GM21367 (cell line): ENCODE data around the gene F11R.
"Not testable (repeated sequence)": the region's sequence is repeated elsewhere in the genome, so short reads cannot be mapped to it uniquely, and the experiment has no call there.

ENCODE experiments used
- ATAC-seq: cut with Tn5 transposase; IDR thresholded peaks from one replicate; pipeline ENCODE4 v1.9.1; 2021; ENCODE audit not compliant: unreplicated experiment

F11R gene

GRCh38 chr1:161044908-161045735, 24.2 kb upstream of the F11R start:
- peak; percentile 43 for ATAC-seq

- ATAC-seq = no peak
These were observed 23.6 kb upstream of the F11R start for GRCh38 chr1:161044535-161044907.

- ATAC-seq = no peak
These were observed 18.6 kb upstream of the F11R start for GRCh38 chr1:161039546-161039945.

DNA sequence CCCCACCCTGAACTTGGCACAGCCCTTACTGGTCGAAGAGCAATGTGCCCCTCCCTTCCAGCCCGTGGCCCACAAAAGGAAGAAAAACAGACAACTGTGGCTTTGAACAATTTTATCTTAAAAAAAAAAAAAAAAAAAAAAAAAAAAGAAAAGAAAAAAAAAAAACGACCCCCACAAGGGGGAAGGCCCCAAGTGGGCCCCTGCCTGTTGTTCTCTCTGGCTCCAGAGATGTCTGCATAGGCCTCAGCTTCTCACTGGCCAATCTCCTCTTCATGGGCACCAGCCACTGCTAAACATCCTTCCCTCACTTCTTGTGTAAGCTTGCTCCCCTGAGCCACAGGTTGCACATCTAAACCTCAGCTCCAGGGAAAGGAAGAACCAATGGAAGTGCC, 18.2 kb upstream of the F11R start:
- ATAC-seq = no peak

- peak; percentile 53 for ATAC-seq
These were observed 17.7 kb upstream of the F11R start, which contains the start of gene TSTD1 for GRCh38 chr1:161038523-161039153. TSS of gene TSTD1 (minus strand) at chr1:161038964. CDS start at chr1:161038889, 75 bp downstream.

- ATAC-seq = no peak
These were observed 16.9 kb upstream of the F11R start for GRCh38 chr1:161037661-161038522.

- no peak for ATAC-seq
These were observed 12.8 kb upstream of the F11R start for GRCh38 chr1:161033751-161034150.

DNA sequence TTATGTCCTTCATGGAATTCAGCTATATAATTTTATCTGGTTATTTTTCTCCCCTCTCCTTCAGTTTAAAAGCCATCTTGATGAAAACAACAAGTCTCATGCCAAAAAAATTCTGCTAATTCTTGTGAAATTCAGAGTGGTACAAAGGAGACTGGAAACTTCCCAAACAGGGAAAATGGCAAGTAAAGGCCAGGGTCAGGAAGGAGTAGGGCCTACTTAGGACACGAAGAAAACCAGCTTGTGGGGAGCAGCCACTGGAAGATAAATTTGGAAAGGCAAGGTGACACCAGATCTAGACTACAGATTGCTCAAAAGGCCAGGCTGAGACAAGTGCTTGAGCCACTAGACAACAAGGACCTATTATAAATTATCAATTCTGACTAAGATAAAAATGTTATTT, 11.5 kb upstream of the F11R start:
- no peak for ATAC-seq

DNA sequence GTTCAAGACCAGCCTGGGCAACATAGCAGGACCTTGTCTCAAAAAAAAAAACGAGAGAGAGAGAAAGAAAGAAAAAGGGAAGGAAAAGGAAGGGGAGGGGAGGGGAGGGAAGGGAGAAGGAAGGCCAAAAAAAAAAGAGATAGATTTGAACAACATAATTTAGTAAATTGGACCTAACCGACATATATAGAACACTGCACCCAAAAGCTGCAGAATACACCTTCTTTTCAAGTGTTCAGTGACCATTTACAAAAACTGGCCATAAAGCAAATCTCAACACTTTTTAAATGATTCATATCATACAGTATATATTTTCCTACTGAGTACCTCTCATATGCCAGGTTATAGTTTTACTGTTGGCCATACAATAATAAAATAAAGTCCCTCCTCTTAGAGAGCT, 10.9 kb upstream of the F11R start:
- ATAC-seq = no peak

DNA sequence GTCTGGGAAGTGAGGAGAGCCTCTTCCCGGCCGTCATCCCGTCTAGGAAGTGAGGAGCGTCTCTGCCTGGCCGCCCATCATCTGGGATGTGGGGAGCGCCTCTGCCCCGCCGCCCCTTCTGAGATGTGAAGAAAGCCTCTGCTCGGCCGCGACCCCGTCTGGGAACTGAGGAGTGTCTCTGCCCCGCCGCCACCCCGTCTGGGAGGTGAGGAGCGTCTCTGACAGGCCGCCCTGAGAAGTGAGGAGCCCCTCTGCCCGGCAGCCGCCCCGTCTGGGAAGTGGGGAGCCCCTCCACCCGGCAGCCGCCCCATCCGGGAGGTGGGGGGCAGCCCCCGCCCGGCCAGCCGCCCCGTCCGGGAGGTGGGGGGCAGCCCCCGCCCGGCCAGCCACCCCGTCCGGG, 8.5 kb upstream of the F11R start:
- ATAC-seq = not testable (repeated sequence)

GRCh38 chr1:161026954-161027353, 6.0 kb upstream of the F11R start:
- not testable (repeated sequence) for ATAC-seq

DNA sequence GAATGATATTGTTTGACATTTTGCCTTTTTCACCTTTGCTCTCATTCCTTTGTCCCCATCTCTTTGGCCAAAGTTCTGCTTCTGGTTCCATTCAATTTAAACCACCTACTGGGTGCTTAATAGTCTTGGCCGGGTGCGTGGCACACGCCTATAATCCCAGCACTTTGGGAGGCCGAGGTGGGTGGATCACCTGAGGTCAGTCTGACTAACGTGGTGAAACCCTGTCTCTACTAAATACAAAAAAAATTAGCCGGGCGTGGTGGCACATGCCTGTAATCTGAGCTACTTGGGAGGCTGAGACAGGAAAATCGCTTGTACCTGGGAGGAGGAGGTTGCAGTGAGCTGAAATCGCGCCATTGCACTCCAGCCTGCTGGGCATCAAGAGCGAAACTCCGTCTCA, 1.5 kb upstream of the F11R start:
- not testable (repeated sequence) for ATAC-seq

DNA sequence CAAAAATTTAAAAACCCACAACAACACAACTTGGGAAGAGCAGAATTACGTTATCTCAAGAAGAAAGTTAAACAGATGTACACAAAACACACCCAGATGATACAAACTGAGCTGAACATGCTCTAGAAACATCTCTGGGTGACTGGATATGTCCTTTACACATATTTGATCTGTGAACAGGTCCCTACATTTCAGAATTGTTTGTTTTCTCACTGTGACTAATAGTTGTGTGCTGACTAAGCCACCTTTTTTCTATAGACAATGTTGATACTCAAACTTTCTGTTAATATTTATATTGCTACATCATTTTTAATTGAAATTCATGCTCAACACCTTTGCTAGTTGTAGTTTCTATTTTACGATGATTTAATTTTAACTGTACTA, 1.0 kb upstream of the F11R start:
- no peak for ATAC-seq

GRCh38 chr1:161021165-161021969, 415 bp upstream of the F11R start:
- ATAC-seq = peak; percentile 65

DNA sequence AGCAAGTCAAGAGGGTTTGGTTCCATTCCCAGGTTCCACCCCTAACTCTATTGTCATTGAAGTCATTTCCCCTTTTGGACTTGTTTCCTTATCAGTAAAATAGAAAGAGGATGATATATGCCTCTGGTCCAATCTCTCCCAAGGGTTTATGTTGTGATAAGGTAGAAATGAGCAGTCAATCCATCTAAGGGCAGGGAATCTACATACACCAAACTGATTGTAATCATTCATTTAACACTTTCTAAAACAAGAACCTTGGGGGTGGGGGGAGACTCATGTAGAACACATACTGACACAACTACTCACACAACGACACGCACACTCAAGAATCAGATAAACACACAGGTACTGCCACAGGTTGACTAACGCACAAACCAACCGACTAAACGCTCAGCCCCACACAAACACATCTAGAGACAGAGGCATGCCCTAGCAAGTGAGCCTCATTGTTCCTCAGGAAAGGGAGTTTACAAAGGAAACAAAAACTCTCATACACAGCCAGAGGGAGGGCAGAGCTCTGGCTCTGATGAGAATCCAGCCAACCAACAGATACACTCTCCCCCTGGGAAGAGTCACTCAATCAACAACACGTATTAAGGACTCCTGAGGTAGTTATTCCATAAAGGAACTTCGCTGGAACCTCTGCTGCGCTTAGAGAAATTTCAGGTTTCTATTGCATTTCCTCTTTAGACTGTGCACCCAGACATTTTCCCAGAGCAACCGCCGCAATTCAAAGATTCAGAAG, 1.0 kb downstream of the F11R start:
- no peak for ATAC-seq

DNA sequence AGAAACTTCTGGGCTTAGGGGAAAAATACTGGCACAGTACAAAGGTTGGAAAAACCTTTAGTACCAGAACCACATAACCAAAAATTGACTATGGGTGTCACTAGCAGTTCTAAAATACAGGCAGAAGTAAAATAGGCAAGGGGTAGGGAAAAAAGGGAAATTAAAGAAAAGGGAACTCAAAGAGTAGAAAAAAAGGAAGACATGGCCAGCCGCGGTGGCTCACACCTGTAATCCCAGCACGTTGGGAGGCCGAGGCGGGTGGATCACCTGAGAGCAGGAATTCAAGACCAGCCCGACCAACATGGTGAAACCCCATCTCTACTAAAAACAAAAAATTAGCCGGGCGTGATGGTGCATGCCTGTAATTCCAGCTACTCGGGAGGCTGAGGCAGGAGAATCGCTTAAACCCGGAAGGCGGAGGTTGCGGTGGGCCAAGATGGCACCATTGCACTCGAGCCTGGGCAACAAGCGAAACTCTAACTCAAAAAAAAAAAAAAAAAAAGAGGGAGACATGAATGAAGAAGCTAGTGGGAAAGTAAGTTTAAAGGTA, 1.8 kb downstream of the F11R start:
- ATAC-seq = not testable (repeated sequence)

DNA sequence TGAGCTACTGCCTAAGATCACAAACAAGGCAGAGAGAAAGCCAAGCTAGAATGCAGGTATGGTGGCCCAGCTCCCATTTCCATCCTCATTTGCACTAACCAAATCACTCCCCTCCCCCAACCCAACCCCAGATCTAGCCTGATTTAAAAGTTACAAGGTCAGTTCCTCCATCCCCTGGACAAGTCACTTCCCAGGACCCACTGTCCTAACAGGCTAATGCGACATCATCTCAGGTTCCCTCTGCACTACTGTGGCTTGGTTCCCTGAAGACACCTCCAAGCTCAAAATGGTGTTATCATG, 2.4 kb downstream of the F11R start:
- ATAC-seq = no peak

DNA sequence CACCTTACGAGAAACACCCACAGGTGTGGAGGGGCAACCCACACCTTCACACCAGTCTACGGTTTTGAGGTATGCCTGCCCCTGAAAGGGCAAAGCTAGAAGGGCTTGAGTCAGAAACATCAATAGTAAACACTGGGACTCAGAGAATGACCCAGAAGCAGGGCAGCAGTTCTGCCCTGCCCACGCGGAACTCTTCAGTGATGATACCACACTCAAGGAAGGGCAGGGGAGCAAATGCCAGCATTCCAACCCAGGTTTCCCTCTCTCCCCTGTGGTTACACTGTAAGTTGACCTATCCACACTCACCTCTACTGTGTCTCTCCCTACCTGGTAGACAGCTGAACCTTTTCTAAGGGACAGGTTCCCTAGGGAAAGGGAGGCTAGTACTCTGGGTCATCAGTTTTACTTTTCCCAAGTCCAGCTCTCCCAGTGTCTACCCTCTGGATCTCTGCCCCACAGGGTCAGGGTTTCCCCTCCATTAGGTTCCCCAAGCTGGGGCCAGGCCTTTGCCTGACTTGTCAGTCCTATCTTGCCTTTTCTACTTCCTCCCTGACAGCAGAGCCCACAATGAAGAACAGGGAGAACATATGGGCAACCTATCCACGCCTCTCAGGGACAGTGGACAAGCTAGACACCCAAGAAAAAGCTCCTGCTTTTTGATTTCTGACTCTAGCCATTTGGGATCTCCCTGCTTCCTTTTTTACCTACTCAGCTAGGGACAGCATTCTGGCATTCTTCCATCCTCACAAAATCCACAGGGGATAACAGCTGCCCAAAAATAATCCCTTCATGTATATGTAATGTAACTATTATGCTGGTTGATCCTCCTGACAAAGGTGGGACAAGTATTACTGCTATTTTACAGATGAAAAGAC, 3.0 kb downstream of the F11R start:
- no peak for ATAC-seq

DNA sequence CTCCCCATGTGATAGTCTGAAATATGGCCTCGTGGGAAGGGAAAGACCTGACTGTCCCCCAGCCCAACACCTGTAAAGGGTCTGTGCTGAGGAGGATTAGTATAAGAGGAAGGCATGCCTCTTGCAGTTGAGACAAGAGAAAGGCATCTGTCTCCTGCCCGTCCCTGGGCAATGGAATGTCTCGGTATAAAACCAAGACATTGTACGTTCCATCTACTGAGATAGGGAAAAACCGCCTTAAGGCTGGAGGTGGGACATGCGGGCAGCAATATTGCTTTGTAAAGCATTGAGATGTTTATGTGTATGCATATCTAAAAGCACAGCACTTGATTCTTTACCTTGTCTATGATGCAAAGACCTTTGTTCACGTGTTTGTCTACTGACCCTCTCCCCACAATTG, 3.8 kb downstream of the F11R start:
- not testable (repeated sequence) for ATAC-seq
